GM12872 (cell line): ENCODE data around the gene FAT2.

Experiments used
- CTCF ChIP-seq: IDR thresholded peaks from 3 replicates; pipeline ENCODE4 v1.5.1; 2011; ENCODE audit warnings: low read depth, mild to moderate bottlenecking, low read length, moderate library complexity; ENCODE audit not compliant: insufficient read depth

The FAT2 gene

DNA sequence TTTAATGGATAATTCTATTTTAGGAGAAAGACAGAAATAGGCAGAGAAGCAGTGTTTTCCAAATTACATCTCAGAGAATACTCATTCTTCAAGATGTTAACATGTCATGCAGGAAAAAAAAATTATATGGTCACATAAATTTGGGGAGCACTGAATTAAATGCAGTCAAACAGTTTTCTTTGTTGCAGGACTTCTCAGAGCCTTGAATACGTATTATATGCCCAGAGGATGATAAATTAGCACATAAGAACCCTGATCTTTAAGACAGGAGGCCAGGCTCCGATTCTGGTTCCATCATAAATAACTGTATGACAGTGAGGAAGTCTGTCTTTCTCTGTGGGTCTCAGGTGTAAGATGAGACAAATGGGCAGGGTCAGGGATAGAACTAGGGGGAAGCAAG lies 41.4 kb downstream of the FAT2 start:
- TF ChIP-seq CTCF, result no peak

GRCh38 chr5:151547364-151547763 lies 43.8 kb downstream of the FAT2 start:
- TF ChIP-seq CTCF, result no peak

GRCh38 chr5:151541571-151541970 lies 49.6 kb downstream of the FAT2 start:
- no peak for TF ChIP-seq CTCF
